ENCODE results near the gene SMOC2. TPM values are rescaled to one million over a fixed set of nuclear protein-coding genes. Genes with fewer than 3 reads are reported as not detected.

Gene SMOC2
- total and polyA plus RNA-seq, 2 of the 4 experiments (the other 2 are of a cell fraction): not detected

- Histone ChIP-seq H2AK9ac (replicated peaks; ENCODE audit: low read depth, low read length, poor library complexity) (no peak overlapping the region), H2BK5ac (ENCODE audit: low read depth, low read length, poor library complexity, severe bottlenecking) (no peak overlapping the region), H3K9me1 (ENCODE audit: insufficient read depth, low read length) (no peaks in the 10 kb centered on the region), H4K5ac (ENCODE audit: low read depth, low read length) (no peak overlapping the region), H2AFZ (replicated peaks; ENCODE audit: low read length, poor library complexity) (no peak overlapping the region), H3K18ac (ENCODE audit: low read depth, low read length) (no peak overlapping the region), H2BK120ac (ENCODE audit: low read depth, low read length) (no peak overlapping the region), H3K14ac (replicated peaks; ENCODE audit: low read depth, low read length) (no peak overlapping the region), H3K9ac (ENCODE audit: low read depth, low read length) (no peak overlapping the region), H2AK5ac (ENCODE audit: low read depth, low read length) (no peak overlapping the region), H2BK15ac (ENCODE audit: low read depth, low read length) (no peak overlapping the region), H3K4me1 (ENCODE audit: control insufficient read depth, insufficient read depth, low read length) (no peaks in the 10 kb centered on the region), H3K36me3 (ENCODE audit: control insufficient read depth, insufficient read depth, low read length) (no peaks in the 10 kb centered on the region), H4K8ac (ENCODE audit: low read depth in 2 of 2, low read length in 2 of 2) (no peak overlapping the region), H4K20me1 (ENCODE audit: insufficient read depth, low read length) (no peaks in the 10 kb centered on the region; the same call in 1 of the 2 replicates), H3K23ac (ENCODE audit: low read depth, low read length) (no peak overlapping the region), H4K91ac (ENCODE audit: insufficient read depth, low read depth, low read length) (no peak overlapping the region), H3K9me3 (ENCODE audit: control insufficient read depth, insufficient read depth, low read length) (peaks cover 41% of the 10 kb centered on the region), H3K4ac (ENCODE audit: low read depth, low read length) (no peak overlapping the region), H3K4me2 (ENCODE audit: low read depth, low read length) (no peak overlapping the region), H3K56ac (ENCODE audit: extremely low read depth, insufficient read depth, low read length) (no peak overlapping the region), H3K27ac (ENCODE audit: insufficient read depth, low read length) (no peak overlapping the region), H3K79me1 (ENCODE audit: low read depth in 1 of 2, low read length in 2 of 2) (no peaks in the 10 kb centered on the region), H3K4me3 (ENCODE audit: insufficient read depth, low read depth, low read length) (no peak overlapping the region), H3K27me3 (ENCODE audit: control insufficient read depth, insufficient read depth, low read length) (no peaks in the 10 kb centered on the region), H2BK20ac (ENCODE audit: low read depth, low read length) (no peak overlapping the region)
- ATAC-seq (ENCODE audit: low read depth) (no peak), DNase-seq (no peak)
- BruUV-seq (replicated peaks): no TSS peak
- WGBS, 2 experiments (ENCODE audit: extremely low coverage in 2 of 2, insufficient read length in 1 of 2): 76% methylated on average over 3 of the region's 11 CpGs; no CpG with 5 or more reads in 1 of the 2 experiments
- ChIA-PET CTCF (interaction anchor here (0.6 kb wide), 1 partner anchor 702 kb away, joined by 3 read pairs; no protein-coding TSS in a partner anchor), POLR2A (ENCODE audit: unreplicated experiment) (no interaction called here)
- dilution Hi-C loops (cut with HindIII; ENCODE audit: low sequenced_read_pairs, unreplicated experiment) (no loop called here), in situ Hi-C loops (cut with MboI; ENCODE audit: low sequenced_read_pairs) (no loop called here), intact Hi-C loops (cut with micrococcal nuclease) (no loop called here)
- no peak for TF ChIP-seq MAFK (IDR thresholded peaks at IDR 0.05; ENCODE audit: low read depth, low read length)
- no peak for TF ChIP-seq ELK1 (IDR thresholded peaks at IDR 0.05; ENCODE audit: borderline replicate concordance, low read depth, low read length)
- no peak for TF ChIP-seq NFE2L2 (IDR thresholded peaks at IDR 0.05; ENCODE audit: low read depth, low read length)
- no peak for TF ChIP-seq USF2 (IDR thresholded peaks at IDR 0.05; ENCODE audit: low read depth, low read length)
Observed at GRCh38 chr6:168600381-168600780, 159.4 kb downstream of the SMOC2 start.

Measured in IMR-90 (cell line).